DMS53 treated with DMSO at 0.1 percent for 48 hours (cell line): Measurements from ENCODE around the gene CA5A.
A peak's percentile ranks its signal among the peaks of the same experiment; 100 is the strongest.
"Not testable (repeated sequence)": the region's sequence is repeated elsewhere in the genome, so short reads cannot be mapped to it uniquely, and the experiment has no call there.

Source experiments
- DNase-seq: peaks from one replicate; lab custom pipeline; 2025; ENCODE audit not compliant: unreplicated experiment; lab: John Stamatoyannopoulos, UW

CA5A gene

DNA sequence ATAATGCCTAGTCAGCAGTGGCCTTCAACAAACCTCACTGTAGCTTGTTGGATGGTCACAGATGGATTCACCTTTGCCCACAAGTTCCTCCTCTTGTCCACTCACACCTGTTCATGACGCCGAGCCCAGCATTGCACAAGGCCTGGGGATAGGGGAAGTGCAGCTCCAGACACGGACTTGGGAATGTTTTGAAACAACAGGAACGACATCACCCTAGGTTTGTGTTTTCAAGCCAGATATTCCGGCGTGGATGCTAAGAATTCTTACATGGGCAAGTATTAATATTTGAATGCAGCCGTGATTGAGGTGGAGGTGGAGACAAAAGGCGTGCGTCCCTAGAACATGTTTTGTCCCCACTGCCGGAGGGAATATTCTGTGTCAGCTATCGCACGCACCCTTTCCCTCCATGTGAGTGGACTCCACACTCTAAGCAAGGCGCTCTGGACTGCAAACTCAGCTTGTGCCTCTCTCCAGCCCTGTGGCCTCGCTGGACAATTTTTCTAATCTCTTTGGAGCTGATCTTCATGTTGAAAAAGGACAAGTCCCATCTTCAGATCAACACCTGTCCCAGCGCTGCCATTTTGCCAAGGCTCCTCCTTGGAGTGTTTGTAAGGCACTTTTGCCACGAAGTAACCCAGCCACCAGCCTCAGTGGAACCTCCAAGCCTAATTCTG is 12.9 kb upstream of the CA5A start:
- DNase-seq, result no peak

DNA sequence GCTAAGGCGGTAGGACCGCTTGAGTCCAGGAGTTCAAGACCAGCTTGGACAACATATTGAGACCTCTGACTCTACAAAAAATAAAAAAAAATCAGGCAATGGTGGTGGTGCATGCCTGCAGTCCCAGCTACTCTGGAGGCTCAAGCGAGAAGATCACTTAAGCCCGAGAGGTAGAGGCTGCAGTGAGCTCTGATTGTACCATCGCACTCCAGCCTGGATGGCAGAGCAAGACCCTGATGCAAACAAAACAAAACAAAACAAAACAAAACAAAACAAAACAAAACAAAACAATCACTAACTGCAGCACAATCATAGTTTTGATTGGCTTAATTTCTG is 12.4 kb upstream of the CA5A start:
- DNase-seq, result no peak

DNA sequence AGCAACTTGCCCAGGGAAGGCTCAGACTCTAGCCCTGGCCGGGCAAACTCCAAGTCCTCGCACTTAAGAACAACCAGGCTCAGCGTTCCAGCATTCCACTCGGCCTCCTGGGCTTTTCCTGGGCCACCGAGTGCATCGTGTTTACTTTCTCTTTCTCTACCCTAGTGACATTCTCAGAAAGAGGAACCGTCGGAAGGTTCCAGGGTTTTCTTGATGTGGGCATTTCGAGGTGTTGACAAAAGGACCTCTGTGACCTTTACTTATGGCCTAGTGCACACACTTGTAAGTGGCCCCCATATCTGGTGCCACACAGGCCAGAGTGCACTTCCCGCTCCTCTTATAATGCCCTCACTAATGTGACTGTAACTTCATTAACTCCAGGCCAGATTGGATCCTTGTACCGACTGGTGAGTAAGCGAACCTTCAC is 11.8 kb upstream of the CA5A start:
- DNase-seq, result no peak

DNA sequence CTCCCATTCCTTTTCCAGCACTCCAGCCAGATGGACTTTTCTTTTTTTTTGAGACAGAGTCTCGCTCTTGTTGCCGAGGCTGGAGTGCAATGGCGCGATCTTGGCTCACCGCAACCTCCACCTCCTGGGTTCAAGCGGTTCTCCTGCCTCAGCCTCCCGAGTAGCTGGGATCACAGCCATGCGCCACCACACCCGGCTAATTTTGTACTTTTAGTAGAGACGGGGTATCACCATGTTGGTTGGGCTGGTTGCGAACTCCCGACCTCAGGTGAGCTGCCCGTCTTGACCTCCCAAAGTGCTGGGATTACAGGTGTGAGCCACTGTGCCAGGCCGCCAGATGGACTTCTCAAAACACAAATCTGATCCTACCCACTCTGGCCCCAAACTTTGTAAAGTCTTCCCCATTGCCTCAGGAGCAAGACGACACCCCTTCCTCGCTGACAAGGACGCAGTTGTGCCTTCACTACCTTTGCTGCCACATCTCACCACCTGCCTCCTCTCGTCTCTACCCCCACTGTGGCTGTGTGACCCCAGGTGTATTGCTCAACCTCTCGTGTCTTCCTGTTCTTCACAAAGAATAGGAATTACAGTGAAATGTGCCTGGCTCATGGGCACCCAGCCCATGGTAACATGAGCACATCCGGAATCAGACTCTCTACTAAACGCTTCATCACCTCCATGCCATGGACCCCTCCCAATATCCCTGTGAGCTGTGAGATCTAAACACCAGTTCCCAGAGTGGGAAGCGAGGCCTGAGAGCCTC is 11.2 kb upstream of the CA5A start:
- no peak for DNase-seq

DNA sequence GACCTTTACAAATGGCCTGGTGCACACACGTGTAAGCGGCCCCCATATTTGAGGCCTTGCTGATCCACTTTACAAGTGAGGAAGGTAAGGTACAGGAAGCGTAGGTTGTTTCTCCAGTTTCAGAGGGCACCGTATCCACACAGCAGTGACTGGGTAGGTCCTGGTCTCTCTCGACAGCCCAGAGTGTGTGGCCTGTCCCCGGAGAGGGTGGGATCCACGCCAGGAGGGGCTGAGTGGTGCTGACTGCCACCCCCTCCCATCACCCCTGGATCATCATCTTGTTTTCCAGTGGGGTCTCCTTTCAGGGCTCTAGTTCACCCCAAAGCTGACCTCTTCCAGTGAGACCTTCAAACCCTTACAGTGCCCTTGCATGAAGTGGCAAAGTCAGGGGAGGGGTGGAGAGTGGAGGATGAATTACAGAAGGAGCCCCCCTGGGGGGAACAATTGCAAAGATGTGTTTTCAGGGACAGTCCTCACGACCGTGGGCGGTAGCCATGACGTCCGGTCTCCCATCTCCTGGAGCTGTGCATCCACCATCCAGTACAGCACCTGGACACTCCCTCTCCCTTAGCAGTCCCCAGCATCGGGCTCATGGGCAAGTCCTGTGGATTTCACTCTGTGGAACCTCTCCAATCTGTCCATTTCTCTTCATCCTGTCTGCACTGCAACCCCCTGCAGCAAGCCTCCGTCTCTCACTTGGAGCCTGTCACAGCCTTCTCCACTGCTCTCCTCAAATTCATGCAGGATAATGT is 10.4 kb upstream of the CA5A start:
- DNase-seq, result no peak

DNA sequence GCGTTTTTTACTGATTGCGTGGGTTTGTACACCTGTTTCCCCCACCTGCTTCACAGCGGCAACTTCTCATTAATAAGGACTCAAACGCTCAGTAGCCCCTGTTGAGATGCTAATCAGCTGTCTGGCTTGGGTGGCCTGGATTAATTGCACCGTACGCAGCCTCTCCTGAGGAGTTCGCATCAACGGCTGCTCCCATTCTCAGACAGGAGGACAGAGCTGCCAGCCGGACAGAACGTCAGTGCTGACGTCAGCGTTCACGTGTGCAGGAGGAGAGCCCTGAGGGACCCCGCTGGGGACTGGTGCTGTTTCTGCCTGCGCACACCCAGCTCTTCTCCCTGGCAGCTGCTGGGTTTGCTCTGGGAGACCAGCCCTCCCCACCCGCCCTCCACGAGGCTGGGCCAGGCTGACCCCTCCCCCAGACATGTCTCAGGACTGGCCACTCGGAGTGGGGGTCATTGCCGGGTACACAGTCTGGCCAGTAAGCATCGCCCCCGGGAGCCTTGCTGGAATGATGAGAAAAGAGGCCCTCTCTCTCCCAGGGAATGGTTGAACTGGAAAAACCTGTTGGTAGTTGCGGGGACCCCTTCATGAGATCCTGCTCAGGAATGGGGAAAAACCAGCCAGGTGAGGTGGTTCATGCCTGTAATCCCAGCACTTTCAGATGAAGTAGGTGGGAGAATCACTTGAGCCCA is 9.2 kb upstream of the CA5A start:
- DNase-seq, result peak; percentile 96

DNA sequence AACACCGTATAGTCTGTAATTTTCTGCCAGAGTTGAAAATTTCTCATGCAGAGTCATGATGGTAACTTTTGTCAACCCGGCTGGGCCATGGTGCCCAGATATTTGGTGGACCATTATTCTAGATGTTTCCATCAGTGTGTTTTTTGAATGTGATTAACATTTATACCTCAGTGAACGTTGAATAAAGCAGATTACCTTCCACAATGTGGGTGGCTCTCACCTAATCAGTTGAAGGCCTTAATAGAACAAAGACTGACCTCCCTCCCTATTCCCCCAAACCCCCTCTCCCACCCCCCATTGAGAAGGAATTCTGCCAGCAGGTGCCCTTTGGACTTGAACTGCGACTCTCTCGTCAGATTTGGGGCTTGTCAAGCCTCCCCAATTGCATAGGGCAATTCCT is 6.4 kb upstream of the CA5A start:
- DNase-seq, result no peak

DNA sequence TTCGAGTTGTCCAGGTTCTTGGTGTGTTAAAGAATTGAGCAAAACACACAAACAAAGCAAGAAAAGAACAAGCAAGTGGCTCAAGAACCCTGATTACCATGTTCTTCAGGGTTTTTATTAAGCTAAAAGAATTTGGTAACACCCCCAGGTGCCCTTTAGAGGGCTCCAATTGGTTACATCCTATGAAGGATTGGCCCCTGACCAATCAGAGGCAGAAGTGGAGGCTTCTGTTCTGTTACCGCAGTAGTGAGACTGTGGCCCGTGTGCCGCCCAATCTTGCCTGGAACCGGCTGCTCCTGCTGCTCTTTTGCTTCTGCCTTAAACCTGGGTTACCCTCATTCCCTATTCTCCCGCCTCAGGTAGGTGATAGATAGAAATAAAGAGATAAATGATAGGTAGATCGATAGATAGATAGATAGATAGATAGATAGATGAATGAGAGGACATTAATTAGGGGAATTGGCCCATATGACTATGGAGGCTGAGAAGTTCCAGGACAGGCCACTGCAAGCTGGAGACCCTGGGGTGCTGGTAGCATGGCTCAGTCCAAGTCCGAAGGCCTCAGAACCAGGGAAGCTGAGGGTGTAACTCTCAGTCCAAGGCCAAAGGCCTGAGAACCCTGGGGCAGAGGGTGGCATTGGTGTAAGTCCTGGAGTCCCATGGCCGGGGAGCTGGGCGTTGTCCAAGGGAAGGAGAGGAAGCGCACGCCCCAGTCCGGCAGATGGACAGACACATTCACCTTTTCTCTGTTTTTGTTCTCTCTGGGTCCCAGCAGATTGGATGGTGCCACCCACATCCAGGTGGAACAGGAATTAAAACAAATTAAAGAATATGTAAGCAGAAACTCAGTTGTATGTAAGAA is 3.5 kb upstream of the CA5A start:
- no peak for DNase-seq

DNA sequence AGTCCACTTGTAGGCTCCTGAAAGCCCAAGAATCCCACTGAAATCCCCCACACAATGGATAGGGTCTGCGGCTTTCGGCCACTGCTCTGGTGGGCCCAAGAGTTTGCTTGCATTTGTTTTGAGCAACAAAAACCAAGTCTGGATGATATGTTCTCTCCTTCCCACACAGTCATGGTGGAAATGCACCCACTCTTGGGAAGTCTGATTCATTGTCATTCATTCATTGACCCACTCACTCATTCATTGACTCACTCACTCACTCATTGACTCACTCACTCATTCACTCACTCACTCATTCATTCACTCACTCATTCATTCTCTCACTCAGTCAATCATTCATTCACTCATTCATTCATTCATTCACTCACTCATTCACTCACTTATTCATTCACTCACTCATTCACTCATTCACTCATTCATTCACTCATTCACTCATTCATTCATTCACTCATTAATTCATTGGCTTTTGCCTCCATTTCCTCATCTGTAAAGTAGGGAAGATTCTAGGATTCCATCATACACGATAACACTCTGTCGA is 2.2 kb upstream of the CA5A start:
- no peak for DNase-seq

DNA sequence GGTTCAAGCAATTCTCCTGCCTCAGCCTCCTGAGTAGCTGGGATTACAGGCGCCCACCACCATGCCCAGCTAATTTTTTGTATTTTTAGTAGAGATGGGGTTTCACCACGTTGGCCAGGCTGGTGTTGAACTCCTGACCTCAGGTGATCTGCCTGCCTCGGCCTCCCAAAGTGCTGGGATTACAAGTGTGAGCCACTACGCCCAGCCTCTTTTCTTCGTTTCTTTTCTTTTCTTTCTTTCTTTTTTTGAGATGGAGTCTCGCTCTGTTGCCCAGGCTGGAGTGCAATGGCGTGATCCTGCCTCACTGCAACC is 858 bp upstream of the CA5A start:
- DNase-seq, result not testable (repeated sequence)

DNA sequence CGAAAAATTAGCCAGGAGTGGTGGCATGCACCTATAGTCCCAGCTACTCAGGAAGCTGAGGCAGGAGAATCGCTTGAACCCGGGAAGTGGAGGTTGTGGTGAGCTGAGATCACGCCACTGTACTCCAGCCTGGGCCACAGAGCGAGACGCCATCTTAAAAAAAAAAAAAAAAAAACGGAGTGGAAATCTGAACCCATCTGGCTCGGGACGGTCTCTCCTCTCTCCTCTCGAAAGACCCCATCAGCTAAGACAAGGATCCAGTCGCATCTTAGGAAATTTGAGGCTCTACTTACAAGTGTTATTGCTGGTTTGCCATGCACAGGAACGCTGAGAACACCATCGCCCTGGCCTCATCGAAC is 334 bp downstream of the CA5A start:
- DNase-seq, result not testable (repeated sequence)

DNA sequence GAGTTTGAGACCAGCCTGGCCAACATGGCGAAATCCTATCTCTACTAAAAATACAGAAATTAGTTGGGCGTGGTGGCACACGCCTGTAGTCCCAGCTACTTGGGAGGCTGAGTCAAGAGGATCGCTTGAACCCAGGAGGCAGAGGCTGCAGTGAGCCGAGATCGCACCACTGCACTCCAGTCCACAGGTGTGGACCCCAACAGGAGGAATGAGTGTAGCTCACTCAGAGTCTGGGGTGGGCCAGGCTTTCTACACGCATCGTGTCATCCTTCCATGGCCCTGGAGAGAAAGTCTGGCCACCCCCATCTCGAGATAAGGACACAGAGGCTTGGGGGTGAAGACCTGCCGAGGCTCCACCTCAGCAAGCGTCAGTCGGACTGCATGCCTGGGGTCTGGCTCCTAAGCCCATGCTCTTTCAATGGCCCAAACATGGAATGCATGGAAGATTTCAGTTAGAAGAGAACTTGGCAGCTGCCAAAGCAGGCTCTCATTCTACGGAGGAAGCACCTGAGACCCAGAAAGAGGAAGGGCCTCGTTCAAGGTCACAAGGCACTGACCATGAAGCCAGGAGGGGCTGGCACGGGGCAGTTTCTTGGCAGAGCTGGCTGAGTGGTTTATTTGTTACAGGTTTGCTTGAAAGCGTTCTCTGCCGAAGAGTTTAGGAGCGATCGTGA is 1.4 kb downstream of the CA5A start:
- not testable (repeated sequence) for DNase-seq

DNA sequence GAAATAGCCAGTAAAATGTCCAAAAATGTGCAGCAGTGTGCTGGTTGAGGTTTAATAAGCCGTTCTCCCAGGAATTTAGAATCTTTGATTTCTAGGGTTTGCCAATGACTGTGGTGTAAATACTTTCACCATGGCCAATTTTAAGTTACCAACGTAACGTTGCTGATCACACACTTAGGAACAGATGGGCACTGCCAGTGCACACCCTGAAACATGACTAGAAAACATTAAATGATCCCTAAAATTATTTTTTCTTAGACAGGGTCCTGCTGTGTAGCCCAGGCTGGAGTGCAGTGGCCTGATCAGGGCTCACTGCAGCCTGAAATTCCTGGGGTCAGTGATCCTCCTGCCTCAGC is 3.2 kb downstream of the CA5A start:
- no peak for DNase-seq

DNA sequence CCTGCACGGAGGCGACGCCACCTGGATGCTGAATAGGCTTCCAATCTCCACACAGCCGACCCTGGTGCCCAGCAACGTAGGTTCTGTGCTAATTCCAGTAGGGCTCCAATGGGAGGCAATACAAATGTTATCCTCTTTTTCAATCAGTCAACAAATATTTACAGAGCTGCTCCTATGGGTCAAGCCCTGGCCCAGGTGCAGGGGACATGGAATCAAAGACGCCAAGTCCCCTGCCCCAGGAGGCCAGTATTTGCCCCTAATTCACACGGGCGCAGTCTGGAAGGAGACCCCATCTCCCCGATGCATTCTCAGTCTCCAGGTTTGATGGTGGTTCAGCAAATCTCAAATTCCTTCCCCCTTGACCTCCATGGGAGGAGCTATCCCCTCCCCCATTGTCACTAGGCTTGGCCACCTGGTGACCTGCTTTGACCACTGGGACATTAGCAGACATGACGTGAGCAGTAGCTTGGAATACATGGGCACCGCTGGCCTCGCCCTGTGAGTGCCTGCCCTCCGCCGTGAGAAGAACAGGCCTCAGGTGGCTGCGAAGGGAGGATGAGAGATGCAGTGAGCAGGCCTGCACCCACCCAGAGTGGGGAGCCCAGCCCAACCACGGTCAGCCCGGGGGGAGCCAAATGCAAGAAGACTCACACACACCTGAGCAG is 3.7 kb downstream of the CA5A start:
- DNase-seq, result not testable (repeated sequence)

DNA sequence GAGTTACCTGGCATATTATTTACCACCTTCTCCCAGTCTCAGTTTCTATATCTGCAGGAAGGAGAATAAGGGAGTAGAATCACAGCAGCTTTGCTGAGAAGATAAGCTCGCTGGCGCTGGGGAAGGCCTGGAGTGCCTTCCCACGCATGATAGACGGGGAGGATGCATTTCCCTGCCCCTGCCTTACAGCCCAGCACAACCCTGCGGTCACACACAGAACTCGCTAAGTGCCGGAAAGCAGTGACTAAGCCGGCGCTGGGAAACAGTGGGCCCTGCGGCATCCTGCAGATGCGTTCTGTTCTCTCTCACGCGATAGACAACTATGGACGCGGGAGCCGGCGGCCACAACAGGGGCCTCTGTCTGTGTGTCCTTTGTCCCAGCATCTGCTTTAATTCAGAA is 4.8 kb downstream of the CA5A start:
- DNase-seq, result no peak

DNA sequence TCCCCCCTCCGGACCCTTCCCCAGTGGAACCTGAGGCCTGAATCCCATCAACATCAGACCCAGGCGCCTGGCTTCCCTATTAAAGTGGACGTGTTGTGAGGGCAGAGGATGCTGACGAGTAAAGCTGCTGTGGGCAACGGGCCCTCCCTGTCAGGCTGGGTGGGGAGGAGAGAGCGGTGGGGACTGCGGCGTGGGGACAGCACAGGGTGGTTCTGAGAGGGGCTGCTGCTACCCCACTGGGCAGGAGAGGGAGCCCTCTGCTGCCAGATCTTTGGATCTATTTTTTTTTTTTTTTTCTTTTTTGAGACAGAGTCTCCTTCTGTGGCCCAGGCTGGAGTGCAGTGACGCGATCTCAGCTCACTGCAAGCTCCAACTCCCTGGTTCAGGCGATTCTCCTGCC is 5.9 kb downstream of the CA5A start:
- DNase-seq, result no peak

DNA sequence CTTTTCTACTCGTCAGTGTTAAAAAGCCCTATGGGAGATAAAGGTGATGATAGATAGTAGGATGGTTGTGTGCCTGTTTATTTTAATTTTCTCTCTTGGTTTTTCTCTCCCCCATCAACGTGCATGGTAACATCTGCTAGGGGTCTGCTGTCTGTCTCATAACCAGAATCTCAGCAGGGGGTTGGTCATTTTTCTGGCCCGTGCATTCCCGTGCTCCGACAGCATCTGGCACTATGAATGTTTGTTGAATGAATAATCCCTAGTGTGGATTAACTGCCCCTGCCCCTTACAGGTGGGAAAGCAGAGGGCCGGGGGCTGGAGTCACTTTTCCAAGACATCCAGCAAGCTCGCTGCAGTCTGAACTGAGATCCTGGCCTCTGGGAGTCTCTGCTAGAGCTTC is 6.3 kb downstream of the CA5A start:
- no peak for DNase-seq

DNA sequence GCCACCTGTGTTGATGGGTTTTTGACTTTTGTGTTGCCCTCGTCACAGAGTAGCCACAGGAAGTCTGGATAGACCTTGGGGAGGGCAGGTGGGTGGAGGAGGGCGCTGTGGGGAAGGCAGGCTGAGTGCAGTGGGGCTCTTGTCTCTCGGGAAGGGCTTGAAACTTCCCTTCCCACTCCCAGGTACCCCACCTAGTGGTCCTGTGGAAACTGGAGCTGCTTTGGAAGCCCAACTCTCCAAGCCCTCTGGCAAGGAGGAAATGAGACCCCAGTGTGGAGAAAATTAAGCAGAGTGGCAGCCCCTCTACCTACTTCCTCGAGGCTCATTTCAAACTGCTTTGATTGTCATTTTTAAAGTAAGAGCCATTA is 9.2 kb downstream of the CA5A start:
- peak; percentile 17 for DNase-seq

DNA sequence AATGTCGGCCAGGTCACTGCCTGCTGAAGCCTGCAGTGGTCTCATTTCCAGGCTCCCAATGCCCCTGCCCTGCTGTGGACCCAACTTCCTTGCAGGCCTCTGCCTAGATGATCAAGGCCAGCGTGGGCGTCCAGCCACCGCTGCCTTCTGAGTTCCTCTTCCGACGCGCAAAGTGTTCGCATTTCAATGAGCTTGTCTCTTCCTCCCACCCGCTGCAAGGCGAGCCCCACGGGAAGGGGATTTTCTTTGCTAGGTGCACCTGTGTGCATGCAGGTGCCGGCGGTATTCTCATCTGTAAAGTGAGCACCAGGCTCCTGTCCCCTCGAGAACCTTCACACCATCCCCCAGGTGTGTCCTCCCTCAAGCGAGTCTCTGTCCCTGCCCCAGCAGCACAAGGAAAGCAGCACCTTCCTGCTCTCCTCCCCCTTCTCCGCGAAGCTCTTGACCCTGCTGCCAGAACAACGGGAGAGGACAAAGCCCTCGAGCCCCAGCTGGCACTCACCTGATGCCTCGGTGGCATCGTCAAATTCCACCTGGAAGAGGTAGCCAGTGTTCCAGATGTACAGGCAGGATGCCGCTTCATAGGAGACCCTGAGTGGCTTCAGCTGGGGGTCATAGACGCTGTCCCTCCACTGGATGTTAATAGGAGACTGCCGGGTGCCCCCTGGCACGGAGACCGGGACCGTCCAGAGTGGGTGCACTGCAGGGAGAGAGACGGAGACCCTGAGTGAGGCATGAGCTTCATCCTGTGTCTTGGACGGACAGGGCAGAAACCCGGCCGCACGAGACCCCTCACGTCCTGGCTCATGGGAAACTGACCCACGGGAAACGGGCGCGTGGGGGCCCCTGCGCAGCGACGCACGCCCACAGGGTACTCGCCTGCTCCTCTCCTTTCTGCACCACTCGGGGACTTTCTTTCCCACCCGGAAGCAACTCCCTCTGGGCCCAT is 9.8 kb downstream of the CA5A start:
- DNase-seq, result peak; percentile 82
